T-helper 2 cell treated with Interferon-gamma antibody and Interleukin-4, amounts not matched to agents 5 μg/mL and 100 μg/mL, for 36 hours (primary cell): ENCODE data around the gene PHF13.

Experiments used
- DNase-seq: peaks from one replicate; pipeline ENCODE4 v3.0.0; 2021; ENCODE audit warnings: low spot score
- H3K27ac Mint-ChIP-seq: one replicate; pipeline ENCODE4 v1.8.0; 2021; ENCODE audit warnings: mild to moderate bottlenecking, mixed read lengths
- H3K27me3 Mint-ChIP-seq: one replicate; pipeline ENCODE4 v1.8.0; 2021; ENCODE audit warnings: low read depth, mixed read lengths
- H3K36me3 Mint-ChIP-seq: one replicate; pipeline ENCODE4 v1.8.0; 2021; ENCODE audit warnings: low read depth, mixed read lengths
- H3K4me1 Mint-ChIP-seq: one replicate; pipeline ENCODE4 v1.8.0; 2021; ENCODE audit warnings: low read depth, mixed read lengths
- H3K4me3 Mint-ChIP-seq: one replicate; pipeline ENCODE4 v1.8.0; 2022; ENCODE audit warnings: mild to moderate bottlenecking, moderate library complexity, mixed read lengths
- H3K9me3 Mint-ChIP-seq: one replicate; pipeline ENCODE4 v1.8.0; 2021; ENCODE audit warnings: mixed read lengths

The PHF13 gene

DNA sequence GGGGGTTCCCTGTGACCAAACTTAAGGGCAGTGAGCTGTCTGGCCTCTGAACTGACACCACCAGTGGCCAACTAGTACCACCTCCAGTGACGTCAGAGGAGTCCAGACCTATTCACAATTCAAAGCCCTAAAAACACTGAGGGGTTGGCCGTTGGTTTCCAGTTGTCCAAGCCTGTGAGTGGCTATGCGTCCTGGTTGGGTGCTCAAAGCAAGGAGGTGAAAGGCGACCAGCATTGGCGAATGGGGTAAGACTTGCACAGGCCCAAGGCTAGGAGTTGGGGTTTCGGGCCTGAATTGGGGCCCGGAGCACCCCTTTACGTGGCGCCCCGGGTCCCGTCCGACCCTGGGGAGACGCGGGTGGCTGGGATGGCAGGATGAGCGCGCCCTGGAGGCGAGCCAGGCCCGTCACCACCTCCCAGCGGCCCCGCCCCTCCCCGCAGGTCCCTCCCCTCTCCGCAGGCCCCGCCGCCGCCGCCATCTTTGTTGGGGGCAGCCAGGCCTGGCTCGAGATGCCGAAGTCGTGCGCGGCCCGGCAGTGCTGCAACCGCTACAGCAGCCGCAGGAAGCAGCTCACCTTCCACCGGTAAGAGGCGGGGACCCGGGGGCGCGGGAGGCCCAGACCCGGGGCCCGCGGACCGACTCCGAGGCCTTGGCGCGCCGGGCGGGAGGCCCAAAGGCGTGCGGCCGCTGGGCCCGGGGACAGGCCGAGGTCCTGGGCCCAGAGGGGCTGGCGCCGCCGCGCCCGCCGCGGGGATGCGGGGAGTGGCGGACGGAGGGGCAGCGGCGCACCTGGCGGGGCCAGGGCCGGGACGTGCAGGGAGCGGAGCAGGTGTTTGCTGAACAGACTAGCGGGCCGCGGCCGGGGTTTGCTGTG, 11.4 kb downstream of the PHF13 start, which contains the start of gene THAP3:
Gene THAP3, plus strand, starts transcription at position 159 of the 874 bp plus-strand sequence. Its CDS starts 351 bp downstream, at position 510.
- H3K36me3 Mint-ChIP-seq: peaks cover 28% of the 10 kb centered on the region
- H3K27me3 Mint-ChIP-seq: no peaks in the 10 kb centered on the region
- H3K4me3 Mint-ChIP-seq: peak within 1 kb of the TSS; percentile 87
- peaks cover 15% of the 10 kb centered on the region for H3K4me1 Mint-ChIP-seq
- no peaks in the 10 kb centered on the region for H3K9me3 Mint-ChIP-seq
- peak within 1 kb of the TSS; percentile 82 for H3K27ac Mint-ChIP-seq
- peak; percentile 77 for DNase-seq

DNA sequence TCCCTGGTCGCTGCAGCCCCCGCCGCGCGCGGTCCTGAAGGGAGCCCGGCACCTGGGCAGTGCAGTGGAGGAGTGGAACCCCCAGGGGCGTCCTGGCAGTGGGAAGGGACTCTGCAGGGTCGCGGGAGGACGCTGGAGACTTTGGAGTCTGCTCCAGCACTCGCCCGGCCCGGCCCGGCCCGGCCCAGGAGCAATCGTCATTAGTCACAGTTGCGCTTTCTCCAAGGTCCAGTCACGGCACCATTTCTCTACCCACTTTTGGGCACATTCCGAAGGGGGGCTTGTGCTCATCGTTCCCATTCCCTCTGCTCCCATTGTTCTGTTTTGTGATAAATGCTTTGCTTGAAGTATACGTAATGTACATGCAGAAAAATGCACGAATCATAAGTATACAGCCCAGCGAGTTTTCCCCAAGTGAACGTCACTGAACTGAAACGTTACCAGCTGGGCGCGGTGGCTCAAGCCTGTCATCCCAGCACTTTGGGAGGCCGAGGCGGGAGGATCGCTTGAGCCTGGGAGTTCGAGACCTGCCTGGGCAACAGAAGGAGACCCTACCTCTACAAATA, 12.1 kb downstream of the PHF13 start:
- Mint-ChIP-seq H3K27ac (peak overlapping the region; percentile 82), H3K36me3 (peaks cover 27% of the 10 kb centered on the region), H3K27me3 (no peaks in the 10 kb centered on the region), H3K4me3 (peak overlapping the region; percentile 87), H3K9me3 (no peaks in the 10 kb centered on the region), H3K4me1 (peaks cover 15% of the 10 kb centered on the region)
- DNase-seq: no peak

GRCh38 chr1:6627031-6627430, 13.5 kb downstream of the PHF13 start:
- H3K27me3 Mint-ChIP-seq: no peaks in the 10 kb centered on the region
- peak overlapping the region; percentile 82 for H3K27ac Mint-ChIP-seq
- H3K36me3 Mint-ChIP-seq: peaks cover 27% of the 10 kb centered on the region
- H3K4me1 Mint-ChIP-seq: peaks cover 15% of the 10 kb centered on the region
- H3K4me3 Mint-ChIP-seq: peak overlapping the region; percentile 87
- no peaks in the 10 kb centered on the region for H3K9me3 Mint-ChIP-seq
- DNase-seq: no peak

DNA sequence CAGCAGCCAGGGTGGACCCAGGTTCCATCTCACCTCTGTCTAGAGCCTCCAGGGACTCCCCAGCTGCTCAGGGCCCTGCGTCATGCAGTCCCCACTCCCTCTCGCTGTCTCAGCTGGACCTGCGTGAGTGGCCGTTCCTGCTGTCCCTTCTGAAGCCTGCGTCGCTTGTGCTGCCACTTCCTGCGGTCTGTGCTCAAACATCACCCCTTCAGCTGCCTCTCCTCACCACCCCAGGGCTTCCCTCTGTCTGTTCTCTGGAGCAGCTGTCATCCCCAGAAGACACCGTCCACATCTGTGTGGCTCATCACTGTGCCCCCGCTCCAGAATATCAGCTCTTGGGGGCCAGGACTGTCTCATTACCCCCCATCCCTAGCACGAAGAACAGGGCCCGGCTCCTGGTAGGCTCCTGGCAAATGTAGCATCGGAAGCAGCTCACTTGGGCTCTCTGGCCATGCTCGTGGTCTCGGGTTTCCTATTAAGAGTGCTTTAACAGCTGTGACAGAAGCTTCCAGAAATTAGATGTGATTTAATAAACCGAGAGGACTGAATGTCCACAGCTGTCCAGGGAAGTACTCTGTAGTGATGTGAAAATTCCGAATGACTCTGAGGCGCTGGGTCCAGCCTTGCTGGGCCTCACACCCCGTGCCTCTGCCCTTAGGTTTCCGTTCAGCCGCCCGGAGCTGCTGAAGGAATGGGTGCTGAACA, 14.5 kb downstream of the PHF13 start:
- peak overlapping the region; percentile 12 for H3K27ac Mint-ChIP-seq

GRCh38 chr1:6628971-6629479, 15.5 kb downstream of the PHF13 start:
- Mint-ChIP-seq H3K9me3 (no peaks in the 10 kb centered on the region), H3K27me3 (no peaks in the 10 kb centered on the region), H3K4me3 (no peak overlapping the region), H3K27ac (no peak overlapping the region), H3K36me3 (peaks cover 27% of the 10 kb centered on the region), H3K4me1 (peaks cover 15% of the 10 kb centered on the region)
- DNase-seq: no peak

More for the DNA sequence above, 14.5 kb downstream of the PHF13 start:
- no peak for DNase-seq
- H3K9me3 Mint-ChIP-seq: no peaks in the 10 kb centered on the region
- H3K4me1 Mint-ChIP-seq: peaks cover 15% of the 10 kb centered on the region
- H3K36me3 Mint-ChIP-seq: peaks cover 23% of the 10 kb centered on the region
- no peaks in the 10 kb centered on the region for H3K27me3 Mint-ChIP-seq
- H3K4me3 Mint-ChIP-seq: peak overlapping the region; percentile 25

GRCh38 chr1:6630027-6630426, 16.5 kb downstream of the PHF13 start:
- H3K27ac Mint-ChIP-seq: no peak overlapping the region

GRCh38 chr1:6631058-6631457, 17.5 kb downstream of the PHF13 start:
- Mint-ChIP-seq H3K4me1 (peaks cover 10% of the 10 kb centered on the region), H3K27ac (no peak overlapping the region), H3K36me3 (peaks cover 26% of the 10 kb centered on the region), H3K9me3 (no peaks in the 10 kb centered on the region), H3K27me3 (no peaks in the 10 kb centered on the region), H3K4me3 (no peak overlapping the region)
- DNase-seq: no peak

More at GRCh38 chr1:6630027-6630426, 16.5 kb downstream of the PHF13 start:
- H3K36me3 Mint-ChIP-seq: peaks cover 29% of the 10 kb centered on the region
- no peaks in the 10 kb centered on the region for H3K27me3 Mint-ChIP-seq
- peaks cover 10% of the 10 kb centered on the region for H3K4me1 Mint-ChIP-seq
- DNase-seq: no peak
- no peaks in the 10 kb centered on the region for H3K9me3 Mint-ChIP-seq
- H3K4me3 Mint-ChIP-seq: no peak overlapping the region

DNA sequence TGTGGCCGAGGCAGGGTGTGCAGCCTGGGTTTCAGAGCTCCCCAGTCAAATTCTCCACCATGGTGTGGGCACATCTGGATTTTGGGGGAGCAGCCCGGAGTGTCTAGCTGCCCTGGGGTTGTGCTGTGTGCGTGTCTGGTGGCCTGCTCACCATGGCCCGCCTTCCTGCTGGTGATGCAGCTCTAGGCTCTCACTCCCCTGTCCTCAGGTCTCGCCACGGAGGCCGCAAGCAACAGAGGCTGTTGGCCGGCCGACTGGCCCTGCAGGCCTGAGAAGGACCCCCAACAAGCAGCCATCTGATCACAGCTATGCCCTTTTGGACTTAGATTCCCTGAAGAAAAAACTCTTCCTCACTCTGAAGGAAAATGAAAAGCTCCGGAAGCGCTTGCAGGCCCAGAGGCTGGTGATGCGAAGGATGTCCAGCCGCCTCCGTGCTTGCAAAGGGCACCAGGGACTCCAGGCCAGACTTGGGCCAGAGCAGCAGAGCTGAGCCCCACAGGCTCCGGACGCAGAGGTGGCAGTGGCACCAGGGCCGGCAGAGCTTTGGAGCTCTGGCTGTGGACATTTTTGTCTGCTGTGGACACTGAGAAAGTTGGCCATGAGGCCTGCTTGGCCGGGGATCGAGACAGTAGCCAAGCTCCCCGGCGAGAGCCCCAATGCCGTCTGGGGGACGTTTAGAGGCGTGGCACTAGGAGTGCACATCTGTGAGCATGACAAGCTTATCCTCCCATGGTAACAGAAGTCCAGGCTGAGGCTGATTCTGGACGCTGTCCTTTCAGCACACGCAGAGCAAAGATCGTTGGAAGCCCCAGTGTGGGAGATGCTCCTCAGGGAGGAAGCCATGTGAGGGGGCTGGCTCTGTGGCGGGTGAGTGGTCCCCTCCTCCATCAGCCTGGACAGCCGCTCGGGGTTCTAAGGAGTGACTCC, 19.3 kb downstream of the PHF13 start:
- Mint-ChIP-seq H3K27ac (no peak overlapping the region), H3K4me3 (no peak overlapping the region), H3K27me3 (no peaks in the 10 kb centered on the region), H3K4me1 (peaks cover under 1% of the 10 kb centered on the region), H3K36me3 (peaks cover 23% of the 10 kb centered on the region), H3K9me3 (no peaks in the 10 kb centered on the region)
- DNase-seq: no peak

DNA sequence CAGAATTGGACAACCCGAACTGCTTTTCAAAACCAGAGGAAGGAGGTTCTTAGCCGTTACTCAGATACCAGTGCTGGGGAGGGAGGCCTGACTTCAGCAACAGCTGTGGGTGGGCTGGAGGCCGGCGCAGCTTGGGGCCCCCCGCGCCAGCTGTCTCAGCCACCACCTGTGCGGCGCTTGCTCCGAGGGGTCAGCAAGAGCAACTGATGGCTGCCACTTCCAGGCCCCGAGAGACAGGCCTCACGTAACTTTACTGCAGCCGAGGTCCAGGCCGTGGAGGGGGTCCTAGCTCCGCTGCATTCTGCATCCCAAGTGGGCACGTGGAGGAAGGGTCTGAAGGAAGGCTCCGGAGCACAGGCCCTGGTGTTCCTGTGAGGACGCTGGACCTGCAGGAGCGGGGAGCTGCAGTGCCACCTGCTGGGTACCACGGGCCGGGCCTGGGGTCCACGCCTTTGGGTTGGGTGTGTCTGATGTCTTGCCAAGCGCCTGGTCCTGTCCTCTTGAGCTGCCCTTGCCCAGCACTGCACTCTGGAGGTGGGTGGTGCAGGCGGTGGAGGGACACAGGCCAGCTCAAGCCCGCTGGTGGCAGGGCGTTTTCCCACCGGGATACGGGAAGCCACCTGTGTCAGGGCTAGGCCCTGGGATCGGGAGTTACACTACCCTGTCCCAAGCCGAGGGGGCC, 21.0 kb downstream of the PHF13 start:
- Mint-ChIP-seq H3K27me3 (no peaks in the 10 kb centered on the region), H3K9me3 (no peaks in the 10 kb centered on the region)

GRCh38 chr1:6635161-6635909, 21.8 kb downstream of the PHF13 start:
- no peak overlapping the region for H3K27ac Mint-ChIP-seq
- H3K36me3 Mint-ChIP-seq: peaks cover 26% of the 10 kb centered on the region
- DNase-seq: no peak
- no peaks in the 10 kb centered on the region for H3K9me3 Mint-ChIP-seq
- no peaks in the 10 kb centered on the region for H3K4me1 Mint-ChIP-seq
- H3K4me3 Mint-ChIP-seq: no peak overlapping the region
- H3K27me3 Mint-ChIP-seq: no peaks in the 10 kb centered on the region

More for the DNA sequence above, 21.0 kb downstream of the PHF13 start:
- H3K27ac Mint-ChIP-seq: no peak overlapping the region
- DNase-seq: no peak
- H3K36me3 Mint-ChIP-seq: peaks cover 25% of the 10 kb centered on the region
- no peaks in the 10 kb centered on the region for H3K4me1 Mint-ChIP-seq
- H3K4me3 Mint-ChIP-seq: no peak overlapping the region

GRCh38 chr1:6635910-6636760, 22.6 kb downstream of the PHF13 start:
- Mint-ChIP-seq H3K27ac (no peak overlapping the region), H3K36me3 (peaks cover 26% of the 10 kb centered on the region), H3K9me3 (no peaks in the 10 kb centered on the region), H3K4me1 (no peaks in the 10 kb centered on the region), H3K4me3 (no peak overlapping the region), H3K27me3 (no peaks in the 10 kb centered on the region)
- no peak for DNase-seq
